Esophagus squamous epithelium (tissue), 4 donors: ENCODE measurements around the gene RPGR.

Source experiments
- POLR2A ChIP-seq, 4 donors: fragments of 450-650 bp; IDR thresholded peaks; one replicate each; pipeline ENCODE4 v1.6.1; 2017; ENCODE audit warnings: antibody characterized with exemption in 4 of 4, mild to moderate bottlenecking in 4 of 4, moderate library complexity in 3 of 4
- TF ChIP-seq, protein P1 (sequence below), 6 experiments: fragments of 450-650 bp in 4 of 6; fragments of 200-600 bp in 2 of 6; sonication (generic) in 2 of 6; IDR thresholded peaks; one replicate each; pipeline ENCODE4 v1.5.1; 2016 to 2019; ENCODE audit warnings: antibody characterized with exemption in 6 of 6, mild to moderate bottlenecking in 4 of 6, moderate library complexity in 4 of 6

DNA sequence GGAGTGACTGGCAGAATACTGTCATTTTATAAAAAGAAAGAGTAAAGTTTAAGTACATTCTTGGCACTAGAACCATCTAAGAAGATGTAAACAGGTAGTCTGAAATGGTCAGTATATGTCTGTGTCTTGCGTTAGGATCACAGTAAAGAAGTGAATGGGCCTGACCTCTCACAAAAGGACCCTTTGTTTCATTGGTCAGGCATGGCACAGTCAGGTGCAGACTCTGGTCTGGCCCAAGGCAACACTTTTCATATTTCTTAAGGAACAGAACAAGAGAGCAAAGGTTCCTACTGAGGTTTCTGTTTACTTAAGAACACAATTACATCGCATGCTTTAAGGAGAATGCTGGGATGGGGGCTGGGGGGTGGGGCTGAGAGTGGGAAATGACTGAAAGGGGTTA lies 48.1 kb downstream of the RPGR start:
- TF ChIP-seq, protein P1, sequence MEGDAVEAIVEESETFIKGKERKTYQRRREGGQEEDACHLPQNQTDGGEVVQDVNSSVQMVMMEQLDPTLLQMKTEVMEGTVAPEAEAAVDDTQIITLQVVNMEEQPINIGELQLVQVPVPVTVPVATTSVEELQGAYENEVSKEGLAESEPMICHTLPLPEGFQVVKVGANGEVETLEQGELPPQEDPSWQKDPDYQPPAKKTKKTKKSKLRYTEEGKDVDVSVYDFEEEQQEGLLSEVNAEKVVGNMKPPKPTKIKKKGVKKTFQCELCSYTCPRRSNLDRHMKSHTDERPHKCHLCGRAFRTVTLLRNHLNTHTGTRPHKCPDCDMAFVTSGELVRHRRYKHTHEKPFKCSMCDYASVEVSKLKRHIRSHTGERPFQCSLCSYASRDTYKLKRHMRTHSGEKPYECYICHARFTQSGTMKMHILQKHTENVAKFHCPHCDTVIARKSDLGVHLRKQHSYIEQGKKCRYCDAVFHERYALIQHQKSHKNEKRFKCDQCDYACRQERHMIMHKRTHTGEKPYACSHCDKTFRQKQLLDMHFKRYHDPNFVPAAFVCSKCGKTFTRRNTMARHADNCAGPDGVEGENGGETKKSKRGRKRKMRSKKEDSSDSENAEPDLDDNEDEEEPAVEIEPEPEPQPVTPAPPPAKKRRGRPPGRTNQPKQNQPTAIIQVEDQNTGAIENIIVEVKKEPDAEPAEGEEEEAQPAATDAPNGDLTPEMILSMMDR (IDR thresholded peaks at IDR 0.05): no peak
- TF ChIP-seq POLR2A (IDR thresholded peaks at IDR 0.05): no peak
